IPS-18c (cell line): ENCODE measurements around the gene CKLF.
"Not testable (repeated sequence)": the region's sequence is repeated elsewhere in the genome, so short reads cannot be mapped to it uniquely, and the experiment has no call there.

Experiments
- H3K4me3 ChIP-seq: 2 replicates; pipeline ENCODE4 v1.7.0; 2013; ENCODE audit warnings: low read depth, mild to moderate bottlenecking, low read length, moderate library complexity; ENCODE audit not compliant: insufficient read depth
- H3K9me3 ChIP-seq: one replicate; pipeline ENCODE4 v1.6.1; 2013; ENCODE audit warnings: mild to moderate bottlenecking, low read length, moderate library complexity; ENCODE audit not compliant: control insufficient read depth, insufficient read depth

The CKLF gene

GRCh38 chr16:66599726-66600125, 47.4 kb downstream of the CKLF start:
- no peaks in the 10 kb centered on the region for H3K9me3 ChIP-seq
- H3K4me3 ChIP-seq: no peak overlapping the region

- Histone ChIP-seq H3K9me3 (no peaks in the 10 kb centered on the region), H3K4me3 (no peak overlapping the region)
Observed at GRCh38 chr16:66600477-66600876, 48.1 kb downstream of the CKLF start.

- H3K9me3 ChIP-seq: no peaks in the 10 kb centered on the region
- H3K4me3 ChIP-seq: no peak overlapping the region
Observed at GRCh38 chr16:66601471-66601870, 49.1 kb downstream of the CKLF start.

GRCh38 chr16:66603537-66604375, 51.4 kb downstream of the CKLF start:
- Histone ChIP-seq H3K9me3 (no peaks in the 10 kb centered on the region), H3K4me3 (peak overlapping the region; percentile 65)

- Histone ChIP-seq H3K4me3 (peak within 1 kb of the TSS; percentile 79), H3K9me3 (no peaks in the 10 kb centered on the region)
Observed at GRCh38 chr16:66604376-66605176, 52.2 kb downstream of the CKLF start, which contains the start of gene CMTM3. CMTM3 (plus strand) TSS chr16:66604704; CDS start chr16:66604806, 102 bp downstream.

GRCh38 chr16:66605177-66605978, 53.0 kb downstream of the CKLF start:
- Histone ChIP-seq H3K9me3 (no peaks in the 10 kb centered on the region), H3K4me3 (peak overlapping the region; percentile 79)

GRCh38 chr16:66605979-66606751, 53.8 kb downstream of the CKLF start:
- H3K9me3 ChIP-seq: no peaks in the 10 kb centered on the region
- H3K4me3 ChIP-seq: peak overlapping the region; percentile 79

GRCh38 chr16:66608241-66609138, 56.1 kb downstream of the CKLF start:
- no peak overlapping the region for H3K4me3 ChIP-seq

GRCh38 chr16:66609139-66609510, 56.7 kb downstream of the CKLF start:
- Histone ChIP-seq H3K4me3 (no peak overlapping the region), H3K9me3 (no peaks in the 10 kb centered on the region)

More at GRCh38 chr16:66608241-66609138, 56.1 kb downstream of the CKLF start:
- H3K9me3 ChIP-seq: no peaks in the 10 kb centered on the region

GRCh38 chr16:66610111-66610820, 57.9 kb downstream of the CKLF start:
- Histone ChIP-seq H3K4me3 (no peak overlapping the region), H3K9me3 (no peaks in the 10 kb centered on the region)

- not testable (repeated sequence) for H3K4me3 ChIP-seq, H3K9me3 ChIP-seq
Observed at GRCh38 chr16:66611911-66612310, 59.5 kb downstream of the CKLF start.

GRCh38 chr16:66612422-66612821, 60.0 kb downstream of the CKLF start:
- Histone ChIP-seq H3K9me3 (no peaks in the 10 kb centered on the region), H3K4me3 (no peak overlapping the region)

GRCh38 chr16:66614161-66614802, 61.9 kb downstream of the CKLF start:
- H3K9me3 ChIP-seq: no peaks in the 10 kb centered on the region

More at GRCh38 chr16:66614161-66614802, 61.9 kb downstream of the CKLF start:
- no peak overlapping the region for H3K4me3 ChIP-seq
